ENCODE results near the gene WASF2.
"Not testable (repeated sequence)": the region's sequence is repeated elsewhere in the genome, so short reads cannot be mapped to it uniquely, and the experiment has no call there.

The WASF2 gene

GRCh38 chr1:27414091-27414490 is 75.9 kb downstream of the WASF2 start:
- no peak for DNase-seq

- DNase-seq = no peak
Measured at GRCh38 chr1:27413004-27413403, 77.0 kb downstream of the WASF2 start.

- no peak for DNase-seq
Measured at GRCh38 chr1:27412502-27412901, 77.5 kb downstream of the WASF2 start.

- DNase-seq = no peak
Measured at GRCh38 chr1:27410709-27411108, 79.3 kb downstream of the WASF2 start.

- DNase-seq = no peak
Measured at GRCh38 chr1:27409669-27410068, 80.3 kb downstream of the WASF2 start.

GRCh38 chr1:27408151-27408550 is 81.8 kb downstream of the WASF2 start:
- DNase-seq = no peak

- DNase-seq = not testable (repeated sequence)
Measured at GRCh38 chr1:27406791-27407190, 83.2 kb downstream of the WASF2 start.

GRCh38 chr1:27406362-27406680 is 83.6 kb downstream of the WASF2 start:
- no peak for DNase-seq

GRCh38 chr1:27405598-27406361 is 84.2 kb downstream of the WASF2 start:
- not testable (repeated sequence) for DNase-seq

- DNase-seq = no peak
Measured at GRCh38 chr1:27405074-27405473, 84.9 kb downstream of the WASF2 start.

GRCh38 chr1:27403931-27404330 is 86.0 kb downstream of the WASF2 start:
- DNase-seq = no peak

GRCh38 chr1:27403065-27403726 is 86.8 kb downstream of the WASF2 start:
- DNase-seq = peak; percentile 39

GRCh38 chr1:27402349-27402754 is 87.6 kb downstream of the WASF2 start:
- DNase-seq = no peak

- no peak for DNase-seq
Measured at GRCh38 chr1:27400963-27401341, 89.0 kb downstream of the WASF2 start.

- DNase-seq = no peak
Measured at GRCh38 chr1:27400082-27400962, 89.6 kb downstream of the WASF2 start.

- no peak for DNase-seq
Measured at GRCh38 chr1:27399251-27400025, 90.5 kb downstream of the WASF2 start.

- DNase-seq = no peak
Measured at GRCh38 chr1:27398405-27399149, 91.4 kb downstream of the WASF2 start.

GRCh38 chr1:27397749-27398148 is 92.2 kb downstream of the WASF2 start:
- no peak for DNase-seq

GRCh38 chr1:27397110-27397509 is 92.9 kb downstream of the WASF2 start:
- DNase-seq = no peak

- DNase-seq = peak; percentile 80
Measured at GRCh38 chr1:27395441-27396195, 94.3 kb downstream of the WASF2 start.

GRCh38 chr1:27394925-27395324 is 95.0 kb downstream of the WASF2 start:
- DNase-seq = no peak
